GM04504 (cell line): ENCODE data around the gene CRK.
A peak's percentile ranks its signal among the peaks of the same experiment; 100 is the strongest.
"Not testable (repeated sequence)": the region's sequence is repeated elsewhere in the genome, so short reads cannot be mapped to it uniquely, and the experiment has no call there.

Experiments used
- DNase-seq: peaks from one replicate; pipeline ENCODE4 v3.0.0-alpha.2; 2012; ENCODE audit warnings: low read depth

Gene CRK

DNA sequence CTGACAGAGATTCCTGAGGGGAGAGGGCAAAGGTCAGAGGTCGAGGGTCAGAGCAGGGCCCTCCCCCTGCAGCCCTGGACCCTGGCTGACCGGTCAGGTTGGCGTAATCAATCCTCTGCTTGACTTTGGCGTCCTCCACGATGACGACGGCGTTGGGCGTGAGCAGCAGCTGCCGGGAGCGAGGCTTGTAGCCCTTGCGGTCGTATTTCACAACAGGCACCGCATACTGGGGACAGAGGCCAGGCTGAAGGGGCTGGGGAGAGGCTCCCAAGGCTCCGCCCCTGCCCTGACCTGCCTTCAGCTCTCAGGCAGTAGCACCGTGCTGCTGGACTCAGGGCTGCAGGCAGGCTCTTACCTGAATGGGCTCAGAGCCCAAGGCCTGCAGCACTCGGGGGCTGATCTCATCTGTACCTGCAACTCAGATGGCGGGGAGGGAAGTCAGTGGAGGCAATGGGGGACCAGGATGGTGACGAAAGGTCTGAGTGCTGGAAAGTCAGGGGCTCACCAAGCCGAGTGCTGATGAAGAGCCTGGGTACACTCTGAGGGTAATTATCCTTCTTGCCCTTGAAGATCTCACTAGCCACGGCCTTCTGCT, 12.0 kb upstream of the CRK start:
- no peak for DNase-seq

DNA sequence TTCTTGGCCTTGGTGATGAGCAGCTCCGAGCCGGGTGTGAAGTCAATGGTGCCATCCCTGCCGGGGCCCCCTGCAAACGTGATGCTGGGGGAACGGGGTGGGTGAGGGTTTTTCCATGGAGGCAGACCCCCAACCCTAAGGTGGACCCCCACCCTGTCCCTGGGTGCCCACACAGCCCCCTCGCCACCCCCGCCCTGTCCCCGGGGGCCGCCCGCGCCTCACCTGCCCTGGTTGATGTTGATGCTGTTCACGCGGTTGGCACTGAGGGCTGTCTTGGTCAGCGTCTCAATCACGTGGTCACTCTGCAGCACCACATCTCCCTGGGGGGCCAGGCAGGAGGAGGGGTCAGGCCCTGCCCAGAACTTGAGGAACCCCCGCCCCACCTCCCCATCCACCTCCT, 11.2 kb upstream of the CRK start:
- no peak for DNase-seq

GRCh38 chr17:1464186-1464585, 8.2 kb upstream of the CRK start:
- no peak for DNase-seq

DNA sequence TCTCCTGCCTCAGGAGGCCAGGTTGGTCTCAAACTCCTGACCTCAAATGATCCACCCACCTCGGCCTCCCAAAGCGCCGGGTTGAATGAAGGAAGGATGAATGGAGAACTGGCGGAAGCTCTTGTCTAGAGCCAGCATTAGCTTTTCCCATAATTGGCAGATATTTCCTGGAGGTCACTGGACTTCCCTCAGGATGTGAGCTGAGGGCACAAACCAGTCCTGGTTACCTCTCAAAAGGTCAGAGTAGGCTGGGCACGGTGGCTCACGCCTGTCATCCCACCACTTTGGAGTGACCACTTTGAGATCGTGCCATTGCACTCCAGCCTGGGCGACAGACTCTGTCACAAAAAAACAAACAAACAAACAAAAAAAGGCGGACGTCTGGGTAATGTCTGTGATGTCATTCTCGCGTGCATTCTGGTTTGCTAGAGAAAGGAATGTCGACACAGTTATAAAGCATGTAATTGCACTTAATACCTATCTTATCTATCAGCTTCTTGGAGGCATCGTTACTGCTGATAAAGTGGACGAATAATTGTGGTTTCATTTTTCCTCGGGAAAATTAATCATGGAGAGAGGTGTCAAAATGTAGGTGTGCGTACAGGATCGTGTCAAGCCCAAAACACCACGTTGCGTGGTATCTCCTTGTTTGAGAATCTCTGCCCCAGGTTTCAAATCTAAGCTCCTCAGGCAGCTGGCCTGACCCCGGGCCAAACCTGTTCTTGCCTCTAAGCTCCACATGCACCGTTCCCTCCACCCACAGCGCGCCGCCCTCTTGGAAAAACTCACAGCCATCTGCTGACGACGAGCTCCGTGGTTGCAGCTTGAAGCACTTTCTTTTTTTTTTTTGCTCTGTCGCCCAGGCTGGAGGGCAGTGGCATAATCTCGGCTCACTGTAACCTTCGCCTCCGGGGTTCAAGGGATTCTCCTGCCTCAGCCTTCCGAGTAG, 6.4 kb upstream of the CRK start:
- DNase-seq = no peak

GRCh38 chr17:1461198-1461944, 5.3 kb upstream of the CRK start:
- no peak for DNase-seq

DNA sequence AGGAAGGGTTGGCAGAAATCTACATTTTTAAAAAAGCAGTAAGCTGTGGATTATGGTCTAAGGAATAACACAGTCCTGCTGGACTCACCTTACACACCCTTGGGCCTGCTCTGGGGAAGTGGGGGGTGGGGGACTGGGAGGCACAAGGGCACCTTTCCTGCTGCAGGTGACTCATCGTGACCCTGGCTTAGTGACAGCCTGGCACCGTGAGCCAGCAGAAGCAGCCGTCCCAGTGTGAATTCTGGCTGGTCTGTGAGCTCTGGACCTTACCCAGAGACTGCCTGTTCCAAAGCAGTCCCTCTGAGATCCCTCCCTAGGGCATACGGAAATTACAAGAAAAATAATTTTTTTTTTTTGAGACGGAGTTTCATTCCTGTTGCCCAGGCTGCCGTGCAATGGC, 4.2 kb upstream of the CRK start:
- DNase-seq = no peak

DNA sequence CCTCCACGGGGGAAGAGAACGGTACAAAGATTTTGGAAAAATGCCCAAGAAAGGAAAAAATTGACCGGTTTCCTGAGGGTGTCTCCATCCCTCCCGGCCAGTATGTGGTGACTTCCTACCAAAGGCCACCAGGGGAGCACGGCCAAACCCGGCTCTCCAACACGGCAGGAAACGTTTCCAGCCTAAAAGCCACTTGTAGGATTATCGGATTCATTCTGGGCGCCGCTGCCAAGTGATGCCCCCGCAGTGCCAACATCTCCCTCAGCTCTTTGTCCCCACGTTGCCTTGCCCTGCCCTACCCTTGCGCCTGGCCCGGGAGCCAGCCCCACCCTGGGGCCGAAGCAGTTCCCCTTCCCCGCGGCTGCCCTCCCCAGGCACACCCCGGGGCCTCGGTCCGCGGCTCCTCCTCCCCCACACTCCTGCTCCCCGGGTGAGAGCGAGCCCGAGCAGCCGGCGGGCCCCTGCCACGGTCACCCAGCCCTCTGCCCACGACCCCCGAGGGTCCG, 688 bp downstream of the CRK start:
- DNase-seq = peak; percentile 58

- DNase-seq = no peak
These were observed 1.5 kb downstream of the CRK start for GRCh38 chr17:1454541-1454940.

GRCh38 chr17:1453694-1454093, 2.3 kb downstream of the CRK start:
- not testable (repeated sequence) for DNase-seq

DNA sequence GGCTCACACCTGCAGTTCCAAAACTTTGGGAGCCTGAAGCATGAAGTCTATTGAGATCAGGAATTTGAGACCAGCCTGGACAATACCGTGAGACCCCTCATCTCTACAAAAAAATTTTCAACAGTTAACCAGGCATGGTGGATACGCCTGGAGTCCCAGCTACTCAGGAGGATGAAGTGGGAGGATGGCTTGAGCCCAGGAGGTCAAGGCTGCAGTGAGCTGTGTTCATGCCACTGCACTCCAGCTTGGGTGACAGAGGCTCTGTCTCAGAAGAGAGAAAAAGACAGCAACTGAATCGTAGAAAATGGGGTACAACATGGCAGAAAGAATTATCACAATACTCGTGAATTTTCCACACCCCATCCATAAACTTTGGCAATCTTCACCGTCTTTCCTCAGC, 3.2 kb downstream of the CRK start:
- no peak for DNase-seq

GRCh38 chr17:1450261-1450660, 5.8 kb downstream of the CRK start:
- not testable (repeated sequence) for DNase-seq

GRCh38 chr17:1449412-1449967, 6.5 kb downstream of the CRK start:
- no peak for DNase-seq

DNA sequence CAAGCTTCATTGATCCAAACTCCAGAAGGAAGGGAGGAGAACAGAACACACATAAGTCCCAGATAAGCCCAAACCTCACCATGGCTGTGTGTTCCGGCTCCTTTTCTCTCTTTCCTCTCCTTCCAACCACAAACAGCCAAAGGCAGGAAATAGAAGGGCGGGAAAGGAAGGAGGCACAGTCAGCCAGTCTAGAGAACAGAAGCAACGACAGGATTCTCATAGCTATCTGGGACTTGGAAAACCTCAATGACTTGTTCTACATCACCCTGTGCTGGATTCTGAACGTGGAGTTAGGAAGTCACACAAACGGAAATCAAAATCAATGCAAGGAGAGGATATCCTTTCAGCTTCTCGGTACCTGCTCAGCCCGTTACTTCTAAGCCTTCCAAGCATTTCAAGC, 9.0 kb downstream of the CRK start:
- DNase-seq = no peak

GRCh38 chr17:1446201-1446600, 9.8 kb downstream of the CRK start:
- DNase-seq = no peak

- DNase-seq = not testable (repeated sequence)
These were observed 10.3 kb downstream of the CRK start for GRCh38 chr17:1445695-1446094.

GRCh38 chr17:1442721-1443120, 13.3 kb downstream of the CRK start:
- not testable (repeated sequence) for DNase-seq

- DNase-seq = no peak
These were observed 13.8 kb downstream of the CRK start for GRCh38 chr17:1442187-1442586.

GRCh38 chr17:1440921-1441320, 15.1 kb downstream of the CRK start:
- DNase-seq = no peak

DNA sequence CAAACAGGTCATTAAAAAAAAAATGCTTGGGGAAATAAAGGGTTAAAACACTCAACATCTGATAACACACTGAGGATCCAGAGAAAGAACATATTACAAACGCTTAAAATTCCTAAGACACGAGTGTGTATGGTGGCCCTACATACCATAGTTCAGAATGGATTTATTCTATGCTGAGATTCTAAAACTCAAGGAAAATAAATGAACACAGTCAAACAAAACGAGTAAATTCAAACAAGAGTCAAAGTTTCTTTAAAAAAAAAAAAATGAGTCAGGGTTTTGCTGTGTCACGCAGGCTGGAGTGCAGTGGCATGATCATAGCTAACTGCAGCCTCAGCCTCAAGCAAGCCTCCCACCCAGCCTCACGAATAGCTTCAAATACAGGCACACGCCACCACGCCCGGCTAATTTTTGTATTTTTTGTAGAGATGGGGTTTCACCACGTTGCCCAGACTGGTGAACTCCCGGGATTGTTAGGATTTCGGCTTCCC, 17.4 kb downstream of the CRK start:
- no peak for DNase-seq

DNA sequence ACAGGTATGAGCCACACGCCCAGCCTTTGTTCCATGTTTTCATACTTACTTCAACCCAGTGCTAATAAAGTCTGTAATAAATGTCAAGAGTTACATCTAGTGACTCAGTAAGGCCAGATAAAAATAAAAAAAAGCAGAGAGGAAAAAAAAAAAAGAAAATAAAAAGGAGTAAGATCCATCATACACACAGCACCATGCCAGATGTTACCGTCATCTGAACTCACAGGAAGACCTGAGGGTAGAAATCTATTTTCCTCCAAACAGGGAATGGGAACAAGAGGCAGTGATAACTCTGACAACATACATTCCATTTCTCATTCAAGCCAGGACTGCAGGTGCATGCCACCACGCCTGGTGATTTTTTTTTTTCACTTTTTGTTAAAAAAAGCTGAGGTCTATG, 20.7 kb downstream of the CRK start:
- DNase-seq = no peak

- DNase-seq = no peak
These were observed 21.9 kb downstream of the CRK start for GRCh38 chr17:1434150-1434549.

DNA sequence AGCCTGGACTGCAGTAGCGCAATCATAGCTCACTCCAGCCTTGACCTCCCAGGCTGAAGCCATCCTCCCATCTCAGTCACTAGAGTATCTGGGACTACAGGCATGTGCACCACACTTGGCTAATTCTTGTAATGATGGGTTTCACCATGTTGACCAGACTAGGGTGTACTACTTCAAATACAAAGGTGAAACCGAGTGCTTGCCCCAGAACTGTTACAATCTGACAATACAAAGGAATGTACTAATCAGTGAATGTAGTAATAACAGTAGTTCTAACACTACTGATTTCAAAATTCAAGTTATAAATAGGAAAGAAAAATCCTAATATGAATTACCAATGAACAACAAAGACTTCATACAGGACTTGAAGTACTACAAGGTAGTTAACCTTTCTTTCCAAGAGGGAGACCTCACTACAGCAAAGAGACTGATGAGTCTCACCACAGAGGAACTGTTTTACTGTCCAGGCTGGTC, 24.4 kb downstream of the CRK start:
- DNase-seq = no peak
